H9 (cell line): ENCODE measurements around the gene VDAC2. TPM values are rescaled to one million over a fixed set of nuclear protein-coding genes. Genes with fewer than 3 reads are reported as not detected.

Experiments
- DNase-seq: peaks from one replicate; pipeline ENCODE4 v3.0.0-alpha.2; 2017
- H2AFZ ChIP-seq: one replicate; pipeline ENCODE4 v1.6.1; 2013; ENCODE audit warnings: mild to moderate bottlenecking, low read length, control low read depth, moderate library complexity
- H2AK5ac ChIP-seq: 2 replicates; pipeline ENCODE4 v1.6.1; 2013; ENCODE audit warnings: low read length, control low read depth, mixed read lengths; ENCODE audit not compliant: insufficient read length
- H2BK120ac ChIP-seq: one replicate; pipeline ENCODE4 v1.6.1; 2013; ENCODE audit warnings: low read depth, mild to moderate bottlenecking, low read length, control low read depth, inconsistent platforms; ENCODE audit not compliant: poor library complexity, severe bottlenecking
- H2BK12ac ChIP-seq: 2 replicates; pipeline ENCODE4 v1.6.1; 2013; ENCODE audit warnings: low read length, control low read depth, mixed read lengths, low read depth; ENCODE audit not compliant: insufficient read length
- H2BK15ac ChIP-seq: 2 replicates; pipeline ENCODE4 v1.6.1; 2013; ENCODE audit warnings: low read depth, low read length, control low read depth
- H2BK20ac ChIP-seq: one replicate; pipeline ENCODE4 v1.6.1; 2013; ENCODE audit warnings: low read depth, mild to moderate bottlenecking, low read length, control low read depth, inconsistent platforms; ENCODE audit not compliant: poor library complexity, severe bottlenecking
- H2BK5ac ChIP-seq: 2 replicates; pipeline ENCODE4 v1.6.1; 2013; ENCODE audit warnings: low read length, control low read depth, mixed read lengths; ENCODE audit not compliant: insufficient read length
- H3K14ac ChIP-seq: 2 replicates; pipeline ENCODE4 v1.6.1; 2013; ENCODE audit warnings: low read length, control low read depth; ENCODE audit not compliant: insufficient read depth
- H3K18ac ChIP-seq: 2 replicates; pipeline ENCODE4 v1.6.1; 2013; ENCODE audit warnings: low read depth, mild to moderate bottlenecking, mixed read lengths, low read length, control low read depth; ENCODE audit not compliant: insufficient read length
- H3K23ac ChIP-seq: 2 replicates; pipeline ENCODE4 v1.6.1; 2013; ENCODE audit warnings: low read length, control low read depth, mixed read lengths, low read depth; ENCODE audit not compliant: insufficient read length
- H3K23me2 ChIP-seq: 2 replicates; pipeline ENCODE4 v1.6.1; 2013; ENCODE audit warnings: low read depth, mild to moderate bottlenecking, mixed read lengths, low read length, control low read depth; ENCODE audit not compliant: insufficient read length, poor library complexity, severe bottlenecking
- H3K27ac ChIP-seq: 2 replicates; pipeline ENCODE4 v1.5.1; 2013; ENCODE audit warnings: low read length, control low read depth, mixed read lengths, low read depth; ENCODE audit not compliant: insufficient read length
- H3K27me3 ChIP-seq: 2 replicates; pipeline ENCODE4 v1.6.1; 2013; ENCODE audit warnings: low read length, control low read depth, inconsistent platforms; ENCODE audit not compliant: insufficient read depth
- H3K4ac ChIP-seq: 2 replicates; pipeline ENCODE4 v1.6.1; 2013; ENCODE audit warnings: low read depth, mild to moderate bottlenecking, control low read depth, inconsistent platforms, low read length, moderate library complexity
- H3K4me1 ChIP-seq: 2 replicates; pipeline ENCODE4 v1.6.1; 2013; ENCODE audit warnings: low read length, control low read depth, inconsistent platforms; ENCODE audit not compliant: insufficient read depth
- H3K4me2 ChIP-seq: 2 replicates; pipeline ENCODE4 v1.6.1; 2013; ENCODE audit warnings: low read length, control low read depth, mixed read lengths; ENCODE audit not compliant: insufficient read length, insufficient read depth
- H3K56ac ChIP-seq: 2 replicates; pipeline ENCODE4 v1.6.1; 2013; ENCODE audit warnings: low read depth, mild to moderate bottlenecking, mixed read lengths, low read length, control low read depth; ENCODE audit not compliant: insufficient read length
- H3K79me1 ChIP-seq: 2 replicates; pipeline ENCODE4 v1.6.1; 2013; ENCODE audit warnings: low read depth, mild to moderate bottlenecking, moderate library complexity, low read length, control low read depth, inconsistent platforms; ENCODE audit not compliant: insufficient read depth, poor library complexity, severe bottlenecking
- H3K79me2 ChIP-seq: 2 replicates; pipeline ENCODE4 v1.6.1; 2013; ENCODE audit warnings: low read length, control low read depth, inconsistent platforms; ENCODE audit not compliant: insufficient read depth
- H3K9ac ChIP-seq: 2 replicates; pipeline ENCODE4 v1.6.1; 2013; ENCODE audit warnings: low read length, control low read depth, mixed read lengths; ENCODE audit not compliant: insufficient read length; ENCODE audit errors: extremely low read depth
- H3K9me3 ChIP-seq: one replicate; pipeline ENCODE4 v1.6.1; 2013; ENCODE audit warnings: low read depth, low read length, inconsistent platforms; ENCODE audit not compliant: control insufficient read depth
- H3T11ph ChIP-seq: one replicate; pipeline ENCODE4 v1.6.1; 2013; ENCODE audit warnings: mild to moderate bottlenecking, low read length, control low read depth, inconsistent platforms
- H4K20me1 ChIP-seq: one replicate; pipeline ENCODE4 v1.6.1; 2013; ENCODE audit not compliant: control insufficient read depth, insufficient read length, insufficient read depth
- H4K5ac ChIP-seq: 2 replicates; pipeline ENCODE4 v1.6.1; 2013; ENCODE audit warnings: low read depth, mild to moderate bottlenecking, mixed read lengths, low read length, control low read depth; ENCODE audit not compliant: insufficient read length
- H4K8ac ChIP-seq: replicated peaks from 2 replicates; pipeline ENCODE4 v1.6.1; 2013; ENCODE audit warnings: low read length, control low read depth, mixed read lengths, low read depth; ENCODE audit not compliant: insufficient read length
- H4K91ac ChIP-seq: 2 replicates; pipeline ENCODE4 v1.6.1; 2013; ENCODE audit warnings: low read depth, mild to moderate bottlenecking, moderate library complexity, mixed read lengths, low read length, control low read depth; ENCODE audit not compliant: insufficient read length
- H3K27ac Mint-ChIP-seq, 3 experiments: 2 replicates in 2 of 3; 3 replicates in 1 of 3; pipeline ENCODE4 v1.8.0; 2020 to 2021; ENCODE audit warnings: mixed read lengths in 3 of 3, mild to moderate bottlenecking in 1 of 3, moderate library complexity in 1 of 3
- H3K27me3 Mint-ChIP-seq: 2 replicates; pipeline ENCODE4 v1.8.0; 2021; ENCODE audit warnings: low read depth, mild to moderate bottlenecking, moderate library complexity, mixed read lengths
- H3K36me3 Mint-ChIP-seq, 3 experiments: 2 replicates in 2 of 3; 3 replicates in 1 of 3; pipeline ENCODE4 v1.8.0; 2020 to 2021; ENCODE audit warnings: low read depth in 3 of 3, mixed read lengths in 3 of 3; ENCODE audit not compliant: insufficient read depth in 1 of 3
- H3K4me1 Mint-ChIP-seq, 2 experiments: 2 replicates each; pipeline ENCODE4 v1.8.0; 2020; ENCODE audit warnings: mixed read lengths in 2 of 2
- H3K4me3 Mint-ChIP-seq, 2 experiments: 2 replicates in 1 of 2; 3 replicates in 1 of 2; pipeline ENCODE4 v1.8.0; 2020 to 2021; ENCODE audit warnings: mild to moderate bottlenecking in 2 of 2, mixed read lengths in 2 of 2, moderate library complexity in 1 of 2
- H3K9me3 Mint-ChIP-seq, 2 experiments: 2 replicates in 1 of 2; 3 replicates in 1 of 2; pipeline ENCODE4 v1.8.0; 2020; ENCODE audit warnings: mild to moderate bottlenecking in 2 of 2, mixed read lengths in 2 of 2, moderate library complexity in 1 of 2
- CTCF ChIP-seq: fragments of 200-600 bp; sonication (generic); conservative IDR thresholded peaks from 3 replicates; pipeline ENCODE4 v1.8.0; 2021; ENCODE audit warnings: antibody characterized with exemption, mild to moderate bottlenecking
- WGBS: extraction: QIAGEN DNeasy Blood & Tissue Kit; methylation state at CpG from one replicate; pipeline ENCODE4 v1.1.7; 2013; ENCODE audit warnings: missing lambda C conversion rate, low lambda C conversion rate, mixed read lengths; ENCODE audit not compliant: insufficient read length; ENCODE audit errors: extremely low coverage; 5-methylcytosine and 5-hydroxymethylcytosine counted together
- total RNA-seq: library from RNA; stranded (reverse); gene quantifications from 2 replicates; pipeline ENCODE4 v1.2.1, GENCODE V29; 2021

VDAC2 gene
- total RNA-seq, 1 experiment from 2014 or later = 271 TPM

GRCh38 chr10:75272094-75272493 lies 61.5 kb downstream of the VDAC2 start:
- no peak for TF ChIP-seq CTCF
- Histone ChIP-seq H3K23me2 (no peaks in the 10 kb centered on the region), H4K20me1 (no peaks in the 10 kb centered on the region), H2AFZ (no peak overlapping the region), H2BK15ac (no peak overlapping the region), H3K27ac (no peak overlapping the region), H2BK120ac (no peak overlapping the region), H3K4ac (no peak overlapping the region), H2BK12ac (no peak overlapping the region), H4K8ac (no peak overlapping the region), H4K91ac (no peak overlapping the region), H3K18ac (no peak overlapping the region), H3K79me1 (no peaks in the 10 kb centered on the region), H3K9ac (no peak overlapping the region), H3K56ac (no peak overlapping the region), H3K9me3 (no peaks in the 10 kb centered on the region), H3K27me3 (no peaks in the 10 kb centered on the region; the same call in 1 of the 2 replicates), H4K5ac (no peak overlapping the region), H3K4me1 (no peaks in the 10 kb centered on the region), H2BK20ac (no peak overlapping the region), H2BK5ac (no peak overlapping the region), H2AK5ac (no peak overlapping the region), H3K4me2 (no peak overlapping the region), H3K23ac (no peak overlapping the region), H3K14ac (no peak overlapping the region), H3T11ph (no peak overlapping the region), H3K79me2 (no peaks in the 10 kb centered on the region)
- Mint-ChIP-seq H3K4me3 (no peak overlapping the region), H3K27me3 (no peaks in the 10 kb centered on the region), H3K27ac (no peak overlapping the region), H3K4me1 (peaks cover 8 to 19% of the 10 kb centered on the region in 2 experiments), H3K36me3 (no peaks in the 10 kb centered on the region; a peak in 1 of 7 replicates), H3K9me3 (no peaks in the 10 kb centered on the region)
- no CpG with 5 or more reads among the region's 5 CpGs for WGBS
- no peak for DNase-seq
